ENCODE measurements around the gene CACNA1B. TPM values are rescaled to one million over a fixed set of nuclear protein-coding genes. Genes with fewer than 3 reads are reported as not detected.
"Not testable (repeated sequence)": the region's sequence is repeated elsewhere in the genome, so short reads cannot be mapped to it uniquely, and the experiment has no call there.

The CACNA1B gene
- total and polyA plus RNA-seq, 8 donors: 0.15 to 0.34 (median 0.29) TPM; not detected in 1

DNA sequence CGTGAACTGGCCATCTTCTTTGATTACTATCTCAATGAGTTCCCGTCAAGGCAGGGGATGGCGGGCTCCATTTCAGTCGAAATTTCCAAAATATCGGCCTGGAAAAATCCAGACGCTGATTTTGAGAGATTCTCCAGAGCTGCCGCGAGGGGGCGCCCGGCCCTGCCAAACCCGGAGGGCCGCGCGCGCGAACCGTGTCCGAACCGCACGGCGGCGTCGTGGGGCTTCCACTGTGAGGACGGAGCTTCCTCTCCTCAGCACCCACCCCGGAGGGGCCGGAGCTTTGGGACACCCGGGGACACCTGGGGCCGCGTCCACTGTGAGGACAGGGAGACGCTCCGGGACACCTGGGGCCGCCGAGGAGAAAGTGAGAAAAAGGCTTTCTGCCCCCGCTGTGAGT is 270.0 kb downstream of the CACNA1B start:
- TF ChIP-seq CTCF (IDR thresholded peaks at IDR 0.05): peak in 1 of 2 donors; percentile 25
- intact Hi-C loops (cut with DNase I); H3K4me3 ChIP-seq; H3K9me3 ChIP-seq; H3K27ac ChIP-seq; H3K36me3 ChIP-seq; H3K4me1 ChIP-seq: not testable (repeated sequence)
- peaks cover 2 to 24% of the 10 kb centered on the region in 2 donors for H3K27me3 ChIP-seq
- DNase-seq: peak in 3 of 4 donors; percentile 9 to 84 (median 43)
- ATAC-seq: peak; percentile 31

DNA sequence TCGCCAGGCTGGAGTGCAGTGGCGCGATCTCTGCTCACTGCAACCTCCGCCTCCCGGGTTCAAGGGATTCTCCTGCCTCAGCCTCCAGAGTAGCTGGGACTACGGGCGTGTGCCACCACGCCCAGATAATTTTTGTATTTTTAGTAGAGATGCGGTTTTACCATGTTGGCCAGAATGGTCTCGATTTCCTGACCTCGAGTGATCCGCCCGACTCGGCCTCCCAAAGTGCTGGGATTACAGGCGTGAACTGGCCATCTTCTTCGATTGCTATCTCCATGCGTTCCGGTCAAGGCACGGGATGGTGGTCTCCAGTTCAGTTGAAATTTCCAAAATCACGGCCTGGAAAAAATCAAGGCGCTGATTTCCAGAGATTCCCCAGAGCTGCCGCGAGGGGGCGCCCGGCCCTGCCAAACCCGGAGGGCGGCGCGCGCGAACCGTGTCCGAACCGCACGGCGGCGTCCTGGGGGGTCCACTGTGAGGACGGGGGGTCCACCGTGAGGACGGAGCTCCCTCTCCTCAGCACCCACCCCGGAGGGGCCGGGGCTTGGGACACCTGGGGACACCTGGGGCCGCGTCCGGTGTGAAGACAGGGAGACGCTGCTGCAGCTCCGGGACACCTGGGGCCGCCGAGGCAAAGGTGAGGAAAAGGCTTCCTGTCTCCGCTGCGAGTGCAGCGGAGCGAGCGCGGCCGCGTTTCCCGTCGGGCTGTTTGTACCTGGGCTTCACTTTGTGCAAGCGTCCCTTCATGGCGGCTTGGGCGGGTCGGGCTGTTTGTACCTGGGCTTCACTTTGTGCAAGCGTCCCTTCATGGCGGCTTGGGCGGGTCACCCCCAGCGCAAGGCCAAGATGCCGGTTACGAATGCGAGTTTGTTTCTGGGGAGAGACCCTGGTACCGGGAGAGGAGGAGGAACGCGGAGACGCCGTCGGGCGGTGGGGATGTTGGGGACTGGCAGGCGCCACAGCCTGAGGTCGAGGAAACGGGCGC is 272.4 kb downstream of the CACNA1B start:
- H3K4me3 ChIP-seq: peak overlapping the region; percentile 36 to 38
- ATAC-seq (peak; percentile 89), DNase-seq (peak in 3 of 4 donors; percentile 4 to 82 (median 18))
- peaks cover 2 to 26% of the 10 kb centered on the region in 2 donors for H3K27me3 ChIP-seq
- intact Hi-C loops (cut with DNase I); H3K27ac ChIP-seq; H3K4me1 ChIP-seq; H3K9me3 ChIP-seq; H3K36me3 ChIP-seq: not testable (repeated sequence)
- TF ChIP-seq CTCF (IDR thresholded peaks at IDR 0.05): peak; percentile 43 to 47

GRCh38 chr9:138155788-138156187 is 278.2 kb downstream of the CACNA1B start:
- DNase-seq; H3K9me3 ChIP-seq; H3K27me3 ChIP-seq; H3K4me1 ChIP-seq; H3K36me3 ChIP-seq; ATAC-seq; H3K27ac ChIP-seq; H3K4me3 ChIP-seq; intact Hi-C loops (cut with DNase I): not testable (repeated sequence)

DNA sequence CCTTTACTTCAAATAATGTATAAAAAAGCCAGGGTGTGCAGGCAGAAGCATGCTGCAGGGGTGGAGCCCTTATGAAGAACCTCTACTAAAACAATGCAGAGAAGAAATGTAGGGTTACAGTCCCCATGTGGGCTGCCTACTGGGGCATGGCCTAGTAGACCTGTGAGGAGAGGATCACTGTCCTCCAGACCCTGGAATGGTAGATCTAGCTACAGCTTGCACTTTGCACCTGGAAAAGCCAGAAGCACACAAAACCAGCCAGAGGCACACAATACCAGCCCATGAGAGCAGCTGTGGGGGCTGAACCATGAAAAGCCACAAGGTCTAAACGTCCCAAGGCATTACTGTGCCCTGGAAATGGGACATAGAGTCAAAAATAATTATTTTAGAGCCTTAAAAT is 289.2 kb downstream of the CACNA1B start:
- H3K27me3 ChIP-seq; ATAC-seq; intact Hi-C loops (cut with DNase I); H3K9me3 ChIP-seq; H3K27ac ChIP-seq; H3K36me3 ChIP-seq; H3K4me1 ChIP-seq; DNase-seq; H3K4me3 ChIP-seq: not testable (repeated sequence)

Small RNAs within 50 kb of the gene (microRNA-seq; reads per million reads assigned to microRNA genes)
- gene MIR602: 0.14 to 0.17 reads per million in 2 donors

Measured in left lung (tissue), 10 donors.